HEK293T (cell line): Measurements from ENCODE around the gene CA5A.

Experiments
- CTCF ChIA-PET: fragments of 350-600 bp; formaldehyde crosslinking; extraction: SDS; loops from one replicate; lab custom pipeline; 2021; ENCODE audit warnings: antibody characterized with exemption, inconsistent platforms; lab: Yijun Ruan, JAX
- POLR2A ChIA-PET: fragments of 350-600 bp; formaldehyde crosslinking; extraction: SDS; loops from one replicate; lab custom pipeline; 2020; ENCODE audit warnings: antibody characterized with exemption, inconsistent platforms; lab: Yijun Ruan, JAX
- DNase-seq: peaks from one replicate; pipeline ENCODE4 v3.0.0; 2012; ENCODE audit warnings: mixed read lengths; ENCODE audit errors: extremely low spot score
- ARNT ChIP-seq: fragments of 450-650 bp; IDR thresholded peaks from 2 replicates; pipeline ENCODE4 v1.6.1; 2017; ENCODE audit warnings: mild to moderate bottlenecking
- BHLHE40 ChIP-seq: fragments of 450-650 bp; IDR thresholded peaks from 2 replicates; pipeline ENCODE4 v1.6.1; 2016; ENCODE audit warnings: mild to moderate bottlenecking, moderate library complexity, borderline replicate concordance
- CTBP1 ChIP-seq: fragments of 450-650 bp; IDR thresholded peaks from 2 replicates; pipeline ENCODE4 v1.6.1; 2016; ENCODE audit warnings: borderline replicate concordance
- ELF4 ChIP-seq: fragments of 450-650 bp; IDR thresholded peaks from 2 replicates; pipeline ENCODE4 v1.6.1; 2017; ENCODE audit warnings: antibody characterized with exemption
- FOXA1 ChIP-seq: fragments of 450-650 bp; IDR thresholded peaks from 2 replicates; pipeline ENCODE4 v1.6.1; 2016; ENCODE audit warnings: mild to moderate bottlenecking
- FOXK2 ChIP-seq: fragments of 450-650 bp; IDR thresholded peaks from 2 replicates; pipeline ENCODE4 v1.6.1; 2016; ENCODE audit warnings: mild to moderate bottlenecking
- FOXM1 ChIP-seq: fragments of 450-650 bp; IDR thresholded peaks from 2 replicates; pipeline ENCODE4 v1.6.1; 2017; ENCODE audit warnings: mild to moderate bottlenecking, borderline replicate concordance
- HDGF ChIP-seq: fragments of 450-650 bp; IDR thresholded peaks from 2 replicates; pipeline ENCODE4 v1.6.1; 2017; ENCODE audit warnings: antibody characterized with exemption, borderline replicate concordance
- L3MBTL2 ChIP-seq: fragments of 450-650 bp; conservative IDR thresholded peaks from 2 replicates; pipeline ENCODE4 v1.6.1; 2016; ENCODE audit warnings: mild to moderate bottlenecking
- LEF1 ChIP-seq: fragments of 450-650 bp; IDR thresholded peaks from 2 replicates; pipeline ENCODE4 v1.6.1; 2017; ENCODE audit warnings: mild to moderate bottlenecking, borderline replicate concordance
- NFRKB ChIP-seq: fragments of 450-650 bp; IDR thresholded peaks from 2 replicates; pipeline ENCODE4 v1.6.1; 2016; ENCODE audit warnings: mild to moderate bottlenecking, moderate library complexity
- PKNOX1 ChIP-seq: fragments of 450-650 bp; IDR thresholded peaks from 2 replicates; pipeline ENCODE4 v1.6.1; 2016
- SP1 ChIP-seq: fragments of 450-650 bp; IDR thresholded peaks from 2 replicates; pipeline ENCODE4 v1.6.1; 2017
- SUZ12 ChIP-seq: fragments of 450-650 bp; IDR thresholded peaks from 2 replicates; pipeline ENCODE4 v1.6.1; 2016; ENCODE audit warnings: mild to moderate bottlenecking
- TARDBP ChIP-seq: fragments of 450-650 bp; IDR thresholded peaks from 2 replicates; pipeline ENCODE4 v1.6.1; 2016
- ZNF384 ChIP-seq: fragments of 450-650 bp; IDR thresholded peaks from 2 replicates; pipeline ENCODE4 v1.6.1; 2016

CA5A gene

DNA sequence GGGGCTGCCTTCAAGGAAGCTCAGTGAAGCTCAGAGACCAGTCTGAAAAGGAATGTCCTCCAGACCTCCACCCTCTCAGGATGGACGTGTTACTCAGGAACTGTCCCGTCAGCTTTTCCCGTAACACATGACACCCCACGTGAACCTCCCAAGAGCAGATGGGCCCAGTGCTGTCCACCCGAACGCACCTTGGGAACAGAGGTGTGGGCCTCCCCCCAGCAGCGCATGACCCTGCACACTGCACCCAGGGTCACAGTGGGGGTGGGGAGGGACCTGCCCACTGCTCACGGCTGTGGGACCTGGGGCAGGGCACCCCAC is 88.9 kb downstream of the CA5A start:
- ChIA-PET POLR2A (no interaction called here), CTCF (interaction anchor here (1.7 kb wide), 1 partner anchor 24 kb away, joined by 4 read pairs; no protein-coding TSS in a partner anchor)
- TF ChIP-seq PKNOX1 (no peak), BHLHE40 (no peak), SP1 (no peak), ZNF384 (no peak), NFRKB (no peak), L3MBTL2 (no peak), FOXK2 (no peak), SUZ12 (no peak), LEF1 (no peak), TARDBP (no peak), FOXA1 (no peak), ARNT (no peak), FOXM1 (no peak), CTBP1 (no peak), HDGF (no peak), ELF4 (no peak)
- no peak for DNase-seq

DNA sequence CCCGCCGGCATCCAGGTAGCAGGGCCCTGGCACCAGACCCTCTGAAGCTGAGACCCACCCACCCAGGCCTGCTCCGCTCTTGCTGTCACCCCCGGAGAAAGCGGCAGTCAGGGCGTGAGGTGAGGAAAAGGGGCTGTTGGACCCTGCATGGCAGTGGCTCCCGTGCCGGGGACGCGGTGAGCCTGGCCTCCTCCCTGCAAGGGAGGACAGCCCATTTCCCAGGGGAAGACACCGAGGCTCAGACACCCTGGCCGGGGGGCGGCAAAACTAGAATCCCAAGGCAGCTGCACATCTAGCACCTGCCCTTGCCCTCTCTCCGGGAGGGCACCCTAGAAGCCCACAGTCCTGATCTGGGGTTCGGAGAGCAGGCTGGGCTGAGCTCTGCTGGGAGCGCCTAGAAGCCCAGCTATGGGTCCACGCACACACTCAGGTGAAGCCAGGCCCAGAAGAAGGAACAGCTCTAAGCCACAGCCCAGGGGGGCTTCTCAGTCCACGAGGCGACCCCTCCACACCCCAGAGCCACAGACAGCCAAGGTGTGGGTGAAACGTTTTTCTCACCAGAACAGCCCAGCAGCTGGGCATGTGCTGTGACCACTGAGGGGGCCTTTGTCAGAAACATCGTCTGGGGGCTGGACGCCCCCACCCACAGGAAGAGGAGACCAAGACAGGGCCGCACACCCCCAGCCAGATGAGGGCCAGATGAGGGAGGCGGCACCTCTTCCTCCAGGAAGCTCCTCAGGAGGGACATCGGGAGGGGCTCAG is 89.4 kb downstream of the CA5A start:
- TF ChIP-seq PKNOX1 (no peak), CTBP1 (no peak), FOXA1 (no peak), HDGF (no peak), LEF1 (no peak), SUZ12 (no peak), BHLHE40 (no peak), ZNF384 (no peak), ARNT (no peak), L3MBTL2 (no peak), NFRKB (no peak), FOXM1 (no peak)
- DNase-seq: no peak
- ChIA-PET POLR2A (no interaction called here), CTCF (interaction anchor here (1.7 to 1.9 kb wide), 2 partner anchors 25 to 68 kb away, joined by 4 to 6 read pairs; no protein-coding TSS in a partner anchor)

DNA sequence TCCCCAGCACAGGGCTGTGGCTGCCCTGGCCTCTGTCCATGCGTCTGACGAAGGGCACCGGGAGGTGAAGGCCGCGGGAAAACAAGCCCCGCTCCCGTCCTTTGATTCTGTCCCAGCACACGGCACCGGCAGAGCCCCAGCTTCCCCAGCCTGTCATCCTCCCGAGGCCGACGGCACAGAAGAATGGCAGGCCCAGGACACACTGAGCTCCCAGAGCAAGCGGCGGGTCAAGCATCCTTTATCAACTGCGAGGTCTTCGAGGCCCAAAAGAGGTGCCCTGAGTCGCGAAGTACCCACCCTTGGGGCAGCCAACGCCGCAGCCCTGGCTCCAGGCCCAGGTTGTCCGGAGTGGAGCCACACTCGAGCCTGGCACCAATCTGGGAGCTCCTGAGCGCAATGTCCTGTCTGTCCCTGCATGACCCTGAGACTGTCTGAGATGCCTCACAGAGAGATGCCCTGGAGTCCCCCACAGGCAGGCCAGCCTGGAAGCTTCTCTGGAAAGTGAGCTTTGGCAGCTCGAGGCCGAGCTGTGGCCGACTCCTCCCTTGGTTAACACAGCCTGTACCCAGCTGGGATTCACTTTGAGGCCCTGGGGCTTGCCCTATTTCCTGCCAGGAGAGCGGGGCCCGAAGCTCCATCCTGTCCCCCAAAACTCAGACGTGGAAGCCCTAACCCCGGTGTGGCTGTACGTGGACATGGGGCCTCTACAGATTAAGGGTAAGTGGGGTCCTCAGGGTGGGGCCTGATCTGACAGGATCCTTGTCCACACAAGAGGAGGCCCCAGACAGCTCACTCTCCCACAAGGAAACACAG is 90.3 kb downstream of the CA5A start:
- CTCF ChIA-PET: interaction anchor here (1.7 to 1.9 kb wide), 2 partner anchors 25 to 67 kb away, joined by 4 to 6 read pairs; no protein-coding TSS in a partner anchor
- POLR2A ChIA-PET: interaction anchor here (0.7 to 1.1 kb wide), 2 partner anchors 24 to 67 kb away, joined by 3 to 4 read pairs; partner anchors contain the start of gene SLC7A5
- no peak for DNase-seq
- TF ChIP-seq NFRKB: no peak
- TF ChIP-seq ZNF384: no peak
- no peak for TF ChIP-seq LEF1
- no peak for TF ChIP-seq ARNT

DNA sequence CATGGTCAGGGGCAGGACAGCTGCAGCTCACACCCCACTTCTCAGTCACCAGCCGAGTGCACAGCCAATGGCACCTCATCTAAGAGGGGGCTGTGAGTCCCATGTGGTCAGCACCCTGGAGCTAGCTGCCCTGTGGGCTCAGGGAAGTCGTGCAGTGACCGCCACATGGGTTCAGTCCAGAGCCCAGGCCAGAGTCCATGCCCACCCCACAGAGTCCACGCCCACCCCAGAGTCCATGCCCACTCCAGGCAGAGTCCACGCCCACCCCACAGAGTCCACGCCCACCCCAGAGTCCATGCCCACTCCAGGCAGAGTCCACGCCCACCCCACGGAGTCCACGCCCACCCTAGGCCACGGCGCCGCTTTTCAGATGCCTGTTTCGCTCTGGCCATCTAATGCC is 91.1 kb downstream of the CA5A start:
- TF ChIP-seq BHLHE40: no peak
- TF ChIP-seq ZNF384: no peak
- TF ChIP-seq FOXK2: no peak
- TF ChIP-seq NFRKB: no peak
- TF ChIP-seq FOXM1: no peak
- TF ChIP-seq FOXA1: no peak
- no peak for TF ChIP-seq CTBP1
- no peak for TF ChIP-seq L3MBTL2
- no peak for TF ChIP-seq ARNT
- TF ChIP-seq SP1: no peak
- TF ChIP-seq ELF4: no peak
- no peak for TF ChIP-seq LEF1
- TF ChIP-seq SUZ12: no peak
- no peak for TF ChIP-seq TARDBP
- DNase-seq: no peak
- ChIA-PET POLR2A (interaction anchor here (1.1 kb wide), 1 partner anchor 24 kb away, joined by 4 read pairs; the partner anchor contains the start of gene SLC7A5), CTCF (interaction anchor here (1.9 kb wide), 1 partner anchor 66 kb away, joined by 6 read pairs; no protein-coding TSS in a partner anchor)

DNA sequence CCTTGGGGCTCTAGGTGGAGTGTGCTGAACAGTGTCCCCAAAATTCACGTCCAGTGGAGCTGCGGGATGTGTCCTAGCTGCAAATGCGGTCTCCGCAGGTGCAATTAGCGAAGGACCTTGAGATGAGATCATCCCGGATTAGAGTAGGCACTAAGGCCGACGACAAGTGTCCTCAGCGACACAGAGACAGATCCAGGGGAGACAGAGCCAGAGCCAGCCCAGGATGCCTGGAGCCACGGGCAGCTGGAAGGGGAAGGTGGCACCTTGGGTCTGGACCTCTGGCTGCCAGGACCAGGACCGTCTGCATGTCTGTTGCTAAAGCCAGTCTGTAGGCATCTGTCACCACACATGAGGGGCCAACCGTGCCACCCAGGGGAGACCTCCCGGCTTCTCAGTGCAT is 91.5 kb downstream of the CA5A start:
- DNase-seq: no peak
- no peak for TF ChIP-seq ZNF384
- TF ChIP-seq FOXA1: no peak
- no peak for TF ChIP-seq ELF4
- TF ChIP-seq PKNOX1: no peak
- TF ChIP-seq L3MBTL2: no peak
- TF ChIP-seq NFRKB: no peak
- no peak for TF ChIP-seq BHLHE40
- TF ChIP-seq SP1: no peak
- TF ChIP-seq LEF1: no peak
- no peak for TF ChIP-seq ARNT
- no peak for TF ChIP-seq TARDBP
- no peak for TF ChIP-seq CTBP1
- no peak for TF ChIP-seq HDGF
- TF ChIP-seq FOXM1: no peak
- TF ChIP-seq SUZ12: no peak
- no peak for TF ChIP-seq FOXK2
- CTCF ChIA-PET: no interaction called here
- POLR2A ChIA-PET: no interaction called here
